Heart left ventricle (tissue), 16 donors: Measurements from ENCODE around the gene GABPB2. TPM values are rescaled to one million over a fixed set of nuclear protein-coding genes. Genes with fewer than 3 reads are reported as not detected.
A peak's percentile ranks its signal among the peaks of the same experiment; 100 is the strongest.

ENCODE experiments used
- ATAC-seq, 4 donors: fragments of 200-7000 bp; cut with Tn5 transposase; one replicate each; pipeline ENCODE4 v1.9.1; 2020 to 2022; ENCODE audit warnings: moderate library complexity in 4 of 4, mild to moderate bottlenecking in 3 of 4, moderate number of reproducible peaks in 1 of 4
- DNase-seq, 5 donors: peaks; one replicate each; pipeline ENCODE4 v3.0.0-alpha.2; 2020
- H3K27ac ChIP-seq, 12 donors: fragments of 200-600 bp; sonication (generic) in 4 of 12; one replicate each; pipeline versions ENCODE4 v1.5.0 to v1.8.0; 2016 to 2022; ENCODE audit warnings: mild to moderate bottlenecking in 2 of 12
- H3K27me3 ChIP-seq, 9 donors: fragments of 200-600 bp; sonication (generic) in 2 of 9; one replicate each; pipeline versions ENCODE4 v1.5.1 to v1.8.0; 2016 to 2022; ENCODE audit warnings: mild to moderate bottlenecking in 3 of 9
- H3K36me3 ChIP-seq, 9 donors: fragments of 200-600 bp; sonication (generic) in 2 of 9; one replicate each; pipeline versions ENCODE4 v1.5.0 to v1.8.0; 2018 to 2022; ENCODE audit warnings: mild to moderate bottlenecking in 2 of 9
- H3K4me1 ChIP-seq, 12 donors: fragments of 200-600 bp; sonication (generic) in 4 of 12; one replicate each; pipeline versions ENCODE4 v1.5.0 to v1.8.0; 2016 to 2022; ENCODE audit warnings: mild to moderate bottlenecking in 3 of 12
- H3K4me3 ChIP-seq, 12 donors: fragments of 200-600 bp; sonication (generic) in 4 of 12; one replicate each; pipeline versions ENCODE4 v1.5.0 to v1.8.0; 2017 to 2022; ENCODE audit warnings: mild to moderate bottlenecking in 9 of 12, moderate library complexity in 4 of 12
- H3K9me3 ChIP-seq, 12 donors: fragments of 200-600 bp; sonication (generic) in 4 of 12; one replicate each; pipeline versions ENCODE4 v1.5.0 to v1.8.0; 2016 to 2022; ENCODE audit warnings: mild to moderate bottlenecking in 1 of 12
- POLR2A ChIP-seq, 2 donors: fragments of 450-650 bp; IDR thresholded peaks; one replicate each; pipeline ENCODE4 v1.6.1; 2017; ENCODE audit warnings: antibody characterized with exemption in 2 of 2, mild to moderate bottlenecking in 2 of 2, moderate library complexity in 2 of 2
- WGBS, 4 donors: extraction: QIAGEN DNeasy Blood & Tissue Kit in 2 of 4; methylation state at CpG; one replicate each; pipeline versions ENCODE4 v1.1.5 to v1.1.7; 2013 to 2018; 5-methylcytosine and 5-hydroxymethylcytosine counted together
- intact Hi-C, 10 donors: fragments of 100-400 bp; cut with DNase I; formaldehyde crosslinking; loops; one replicate each; pipeline versions ENCODE4 v1.11.1 to v1.14.2; 2022
- polyA plus RNA-seq, 2 donors: library from polyadenylated mRNA; stranded (reverse); fragments of 200-250 nt; gene quantifications; one replicate each; pipeline ENCODE4 v1.2.3, GENCODE V29; 2013
- total RNA-seq, 9 donors: library from RNA; depleted of rRNA in 2 of 9; stranded (reverse); fragments of >200 nt in 2 of 9; fragmentation: NEBNext Ultra II Directional in 3 of 9; extraction: Animal tissue kit (Norgen Biotek cat#: 25700) in 3 of 9; gene quantifications; one replicate each; pipeline versions ENCODE4 v1.1.0 to v1.2.4, GENCODE V29; 2016 to 2023
- TF ChIP-seq, protein P1 (sequence below), 12 donors: fragments of 200-600 bp; sonication (generic) in 4 of 12; IDR thresholded peaks; one replicate each; pipeline versions ENCODE4 v1.5.0 to v1.8.0; 2018 to 2022; ENCODE audit warnings: antibody characterized with exemption in 12 of 12, mild to moderate bottlenecking in 5 of 12
- donor health status: ischemic (EF 13 %, LVEDD 7.1; RV severe dilation, severe dysfunction).
- donor health status: healthy with polysubstance abuse.
- donor health status: DM: no; HTN: yes; CAD: no.
- donor health status: DM: no; HTN: no; CAD: no.
- donor health status: ischemic (EF 25% LVEDD 6.9; RV normal size, moderate dysfunction).
- donor health status: ischemic (EF 25% LVEDD 5.7; RV mildly dilated, moderate dysfunction).
- donor health status: healthy.
- donor health status: DM: yes; HTN: yes; CAD: no.
- donor health status: ischemic (EF 35%, LVEDD 5.7; RV mildly dilated, moderate dysfunction).
- donor health status: nonischemic (EF 11% LVEDD 7.7; RV severe dilation, severe dysfunction).
- donor health status: DM: yes; HTN: yes; CAD: no.
- donor health status: PGD.
- donor health status: ischemic (EF 29% LVEDD 5.4; RV normal size, mild dysfunction).
- donor health status: nonischemic (EF 23%, LVEDD 6.1; RV moderate dilation, normal function).

Gene GABPB2
- total and polyA plus RNA-seq, 11 donors = 4.6 to 15.2 (median 11.6) TPM

DNA sequence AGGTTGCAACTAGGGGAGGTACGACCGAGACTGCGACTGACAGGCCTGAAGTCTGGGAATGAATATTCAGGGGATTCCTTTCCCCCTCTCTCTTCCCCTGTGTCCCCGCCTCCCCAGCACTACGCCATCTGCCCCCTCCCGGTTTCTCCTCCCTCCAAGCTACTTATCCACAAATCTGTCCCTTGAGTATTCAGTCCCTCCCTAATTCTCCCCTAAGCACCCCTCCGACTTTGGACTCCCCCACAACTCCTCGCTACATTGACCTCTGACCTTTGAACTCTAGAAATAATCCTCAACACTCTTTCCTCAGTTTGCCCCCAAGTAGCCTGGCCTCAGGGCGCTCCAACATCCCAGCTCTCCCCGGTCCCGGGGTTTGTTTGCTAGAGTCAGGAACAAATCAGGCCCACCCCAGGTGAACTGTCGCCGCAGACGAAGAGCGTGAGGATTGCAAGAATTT is 94.7 kb downstream of the GABPB2 start:
- Histone ChIP-seq H3K27ac (peak overlapping the region; percentile 73 to 96 (median 93)), H3K4me1 (peaks cover 4 to 47% (median 27%) of the 10 kb centered on the region in 12 donors), H3K4me3 (peak overlapping the region; percentile 58 to 91 (median 82)), H3K9me3 (no peaks in the 10 kb centered on the region), H3K27me3 (no peaks in the 10 kb centered on the region), H3K36me3 (peaks cover 0 to 66% (median 48%) of the 10 kb centered on the region in 9 donors)
- WGBS, 4 donors = 1 to 8% (median 4%) methylated on average over 15 of the region's 15 CpGs
- DNase-seq (peak in 4 of 5 donors; percentile 58 to 71 (median 63)), ATAC-seq (peak; percentile 52 to 69 (median 61))
- no peak for TF ChIP-seq POLR2A (IDR thresholded peaks at IDR 0.05)
- TF ChIP-seq, protein P1, sequence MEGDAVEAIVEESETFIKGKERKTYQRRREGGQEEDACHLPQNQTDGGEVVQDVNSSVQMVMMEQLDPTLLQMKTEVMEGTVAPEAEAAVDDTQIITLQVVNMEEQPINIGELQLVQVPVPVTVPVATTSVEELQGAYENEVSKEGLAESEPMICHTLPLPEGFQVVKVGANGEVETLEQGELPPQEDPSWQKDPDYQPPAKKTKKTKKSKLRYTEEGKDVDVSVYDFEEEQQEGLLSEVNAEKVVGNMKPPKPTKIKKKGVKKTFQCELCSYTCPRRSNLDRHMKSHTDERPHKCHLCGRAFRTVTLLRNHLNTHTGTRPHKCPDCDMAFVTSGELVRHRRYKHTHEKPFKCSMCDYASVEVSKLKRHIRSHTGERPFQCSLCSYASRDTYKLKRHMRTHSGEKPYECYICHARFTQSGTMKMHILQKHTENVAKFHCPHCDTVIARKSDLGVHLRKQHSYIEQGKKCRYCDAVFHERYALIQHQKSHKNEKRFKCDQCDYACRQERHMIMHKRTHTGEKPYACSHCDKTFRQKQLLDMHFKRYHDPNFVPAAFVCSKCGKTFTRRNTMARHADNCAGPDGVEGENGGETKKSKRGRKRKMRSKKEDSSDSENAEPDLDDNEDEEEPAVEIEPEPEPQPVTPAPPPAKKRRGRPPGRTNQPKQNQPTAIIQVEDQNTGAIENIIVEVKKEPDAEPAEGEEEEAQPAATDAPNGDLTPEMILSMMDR (IDR thresholded peaks at IDR 0.05) = no peak
- intact Hi-C loops = loop anchor here in 1 of 10 donors (2.0 kb wide), 1 partner anchor 19 kb away; the partner anchor contains the start of gene SEMA6C

GRCh38 chr1:151165738-151166504 is 95.4 kb downstream of the GABPB2 start, which contains the start of the genes LYSMD1 and SCNM1:
TSS of gene LYSMD1 (minus strand) at chr1:151165902. CDS start at chr1:151165258, 644 bp downstream.
TSS of gene SCNM1 (plus strand) at chr1:151166144. CDS start at chr1:151166153, 9 bp downstream.
- 0 to 1% (median 0%) methylated on average over 35 to 38 of the region's 38 CpGs for WGBS, 4 donors
- H3K27me3 ChIP-seq = no peaks in the 10 kb centered on the region
- H3K4me1 ChIP-seq = peaks cover 4 to 40% (median 22%) of the 10 kb centered on the region in 12 donors
- H3K36me3 ChIP-seq = peaks cover 0 to 66% (median 47%) of the 10 kb centered on the region in 9 donors
- peak; percentile 91 to 96 (median 94) for ATAC-seq
- H3K27ac ChIP-seq = peak within 1 kb of the TSS; percentile 73 to 96 (median 93)
- TF ChIP-seq, protein P1 (IDR thresholded peaks at IDR 0.05) = peak in 4 of 12 donors; percentile 9 to 14 (median 12)
- TF ChIP-seq POLR2A (IDR thresholded peaks at IDR 0.05) = peak in 1 of 2 donors; percentile 34
- peak; percentile 95 to 98 (median 98) for DNase-seq
- peak within 1 kb of the TSS; percentile 58 to 91 (median 82) for H3K4me3 ChIP-seq
- intact Hi-C loops = loop anchor here in 1 of 10 donors (2.0 kb wide), 1 partner anchor 19 kb away; the partner anchor contains the start of gene SEMA6C
- no peaks in the 10 kb centered on the region for H3K9me3 ChIP-seq

DNA sequence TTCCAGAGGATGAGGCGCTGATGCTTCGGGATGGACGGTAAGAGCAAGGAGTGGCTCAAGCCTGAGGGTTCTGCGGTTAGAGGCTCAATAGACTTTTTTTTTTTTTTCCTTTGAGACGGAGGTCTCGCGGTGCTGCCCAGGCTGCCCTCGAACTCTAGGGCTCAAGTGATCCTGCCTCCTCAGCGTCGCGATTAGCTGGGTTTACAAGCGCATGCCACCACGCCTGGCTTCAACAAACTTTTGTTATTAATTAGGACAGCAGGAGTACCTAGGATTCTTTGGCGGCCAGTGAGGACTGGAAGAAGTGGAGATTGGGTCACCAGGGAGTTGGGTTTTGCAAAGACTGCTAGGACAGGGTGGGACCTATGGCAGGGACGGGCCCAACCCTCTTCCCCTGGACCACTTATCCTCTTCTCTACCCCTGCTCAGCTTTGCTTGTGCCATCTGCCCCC is 96.0 kb downstream of the GABPB2 start:
- ATAC-seq (peak in 1 of 4 donors; percentile 2), DNase-seq (no peak)
- H3K27ac ChIP-seq = peak overlapping the region in 11 of 12 donors; percentile 76 to 96 (median 92)
- peak overlapping the region; percentile 58 to 91 (median 82) for H3K4me3 ChIP-seq
- H3K4me1 ChIP-seq = peaks cover 4 to 36% (median 22%) of the 10 kb centered on the region in 12 donors
- no peak for TF ChIP-seq POLR2A (IDR thresholded peaks at IDR 0.05)
- TF ChIP-seq, protein P1 (IDR thresholded peaks at IDR 0.05) = no peak
- intact Hi-C loops = no loop called here
- no peaks in the 10 kb centered on the region for H3K9me3 ChIP-seq
- H3K27me3 ChIP-seq = no peaks in the 10 kb centered on the region
- WGBS, 4 donors = 3 to 5% (median 4%) methylated on average over 15 of the region's 15 CpGs
- peaks cover 0 to 67% (median 41%) of the 10 kb centered on the region in 9 donors for H3K36me3 ChIP-seq

- Histone ChIP-seq H3K4me1 (peaks cover 4 to 34% (median 22%) of the 10 kb centered on the region in 12 donors), H3K9me3 (no peaks in the 10 kb centered on the region), H3K4me3 (peak overlapping the region in 9 of 12 donors; percentile 72 to 91 (median 81)), H3K27me3 (no peaks in the 10 kb centered on the region), H3K27ac (no peak overlapping the region), H3K36me3 (peaks cover 0 to 67% (median 36%) of the 10 kb centered on the region in 9 donors)
- DNase-seq (no peak), ATAC-seq (no peak)
- WGBS, 4 donors = 86 to 88% (median 87%) methylated on average over 6 of the region's 6 CpGs
- intact Hi-C loops = no loop called here
- TF ChIP-seq, protein P1 (IDR thresholded peaks at IDR 0.05) = no peak
These were observed 96.6 kb downstream of the GABPB2 start for GRCh38 chr1:151167116-151167515.
